Prostate gland (tissue), 2 donors: Measurements from ENCODE around the gene DNM1L. TPM values are rescaled to one million over a fixed set of nuclear protein-coding genes. Genes with fewer than 3 reads are reported as not detected.

Experiments
- DNase-seq: peaks from one replicate; pipeline ENCODE4 v3.0.0-alpha.2; 2019; ENCODE audit warnings: low spot score
- H3K27ac ChIP-seq, 2 donors: fragments of 200-600 bp; sonication (generic); 2 replicates each; pipeline ENCODE4 v1.5.1; 2017 to 2019
- H3K27me3 ChIP-seq: fragments of 200-600 bp; sonication (generic); replicated peaks from 2 replicates; pipeline ENCODE4 v1.5.1; 2019; ENCODE audit not compliant: insufficient read depth
- H3K36me3 ChIP-seq, 2 donors: fragments of 200-600 bp; sonication (generic); 1 replicate in 1 of 2; 2 replicates in 1 of 2; pipeline versions ENCODE4 v1.5.1 to v1.8.1; 2017 to 2019
- H3K4me1 ChIP-seq: fragments of 200-600 bp; sonication (generic); replicated peaks from 2 replicates; pipeline ENCODE4 v1.5.1; 2019
- H3K4me3 ChIP-seq, 2 donors: fragments of 200-600 bp; sonication (generic); 2 replicates each; pipeline ENCODE4 v1.5.1; 2017 to 2019
- H3K9me3 ChIP-seq: fragments of 200-600 bp; sonication (generic); 2 replicates; pipeline ENCODE4 v1.5.1; 2017
- CTCF ChIP-seq, 4 experiments: fragments of 200-600 bp in 2 of 4; fragments of 450-650 bp in 2 of 4; sonication (generic) in 2 of 4; IDR thresholded peaks; 1 replicate in 3 of 4; 2 replicates in 1 of 4; pipeline ENCODE4 v1.5.1; 2016 to 2019; ENCODE audit warnings: antibody characterized with exemption in 4 of 4, mild to moderate bottlenecking in 2 of 4, moderate library complexity in 2 of 4
- POLR2A ChIP-seq: fragments of 450-650 bp; IDR thresholded peaks from one replicate; pipeline ENCODE4 v1.6.1; 2016; ENCODE audit warnings: antibody characterized with exemption, mild to moderate bottlenecking
- POLR2AphosphoS5 ChIP-seq: sonication (generic); formaldehyde crosslinking; IDR thresholded peaks from one replicate; pipeline ENCODE4 v1.6.1; 2017; ENCODE audit warnings: antibody characterized with exemption
- WGBS: methylation state at CpG from one replicate; pipeline ENCODE4 v1.1.5; 2018; 5-methylcytosine and 5-hydroxymethylcytosine counted together
- intact Hi-C: fragments of 100-400 bp; cut with DNase I; formaldehyde crosslinking; loops from one replicate; pipeline ENCODE4 v1.14.2; 2022
- total RNA-seq, 2 donors: library from RNA; depleted of rRNA; stranded (reverse); fragments of >200 nt; gene quantifications; one replicate each; pipeline ENCODE4 v1.1.0, GENCODE V29; 2016

The DNM1L gene
- total RNA-seq, 2 donors from 2014 or later = 37.3 to 47.5 TPM

GRCh38 chr12:32702473-32702872, 23.4 kb downstream of the DNM1L start:
- no peak for TF ChIP-seq CTCF (IDR thresholded peaks at IDR 0.05)
- TF ChIP-seq POLR2AphosphoS5 = no peak
- no peak for TF ChIP-seq POLR2A
- no peak for DNase-seq
- H3K27me3 ChIP-seq = no peaks in the 10 kb centered on the region
- H3K4me3 ChIP-seq = no peak overlapping the region
- no peaks in the 10 kb centered on the region for H3K36me3 ChIP-seq
- no peaks in the 10 kb centered on the region for H3K9me3 ChIP-seq
- peaks cover 2% of the 10 kb centered on the region for H3K4me1 ChIP-seq
- intact Hi-C loops = no loop called here
- no peak overlapping the region for H3K27ac ChIP-seq

GRCh38 chr12:32702946-32703345, 23.8 kb downstream of the DNM1L start:
- no peaks in the 10 kb centered on the region for H3K36me3 ChIP-seq
- intact Hi-C loops = no loop called here
- TF ChIP-seq POLR2AphosphoS5 = no peak
- TF ChIP-seq CTCF (IDR thresholded peaks at IDR 0.05) = no peak
- no peak for TF ChIP-seq POLR2A
- WGBS = 89% methylated on average over 1 of the region's 1 CpG
- DNase-seq = no peak
- no peaks in the 10 kb centered on the region for H3K27me3 ChIP-seq
- no peak overlapping the region for H3K27ac ChIP-seq
- no peaks in the 10 kb centered on the region for H3K9me3 ChIP-seq
- H3K4me1 ChIP-seq = peaks cover 2% of the 10 kb centered on the region
- H3K4me3 ChIP-seq = no peak overlapping the region

GRCh38 chr12:32705783-32706182, 26.7 kb downstream of the DNM1L start:
- Histone ChIP-seq H3K27ac (no peak overlapping the region), H3K4me3 (no peak overlapping the region), H3K27me3 (no peaks in the 10 kb centered on the region), H3K4me1 (peaks cover 2% of the 10 kb centered on the region), H3K9me3 (no peaks in the 10 kb centered on the region), H3K36me3 (no peaks in the 10 kb centered on the region)
- intact Hi-C loops = no loop called here
- no peak for DNase-seq
- TF ChIP-seq CTCF (IDR thresholded peaks at IDR 0.05) (no peak), POLR2AphosphoS5 (no peak), POLR2A (no peak)

- Histone ChIP-seq H3K4me3 (no peak overlapping the region), H3K27me3 (no peaks in the 10 kb centered on the region), H3K4me1 (peaks cover 2% of the 10 kb centered on the region), H3K36me3 (no peaks in the 10 kb centered on the region), H3K27ac (no peak overlapping the region), H3K9me3 (no peaks in the 10 kb centered on the region)
- intact Hi-C loops = no loop called here
- DNase-seq = no peak
- WGBS = 89% methylated on average over 2 of the region's 2 CpGs
- TF ChIP-seq POLR2AphosphoS5 = no peak
These were observed 27.4 kb downstream of the DNM1L start for GRCh38 chr12:32706335-32707024.

GRCh38 chr12:32708926-32709325, 29.8 kb downstream of the DNM1L start:
- Histone ChIP-seq H3K4me3 (no peak overlapping the region), H3K9me3 (no peaks in the 10 kb centered on the region), H3K4me1 (peaks cover 2% of the 10 kb centered on the region), H3K27me3 (no peaks in the 10 kb centered on the region), H3K36me3 (no peaks in the 10 kb centered on the region), H3K27ac (no peak overlapping the region)
- WGBS = 94% methylated on average over 2 of the region's 2 CpGs
- DNase-seq = no peak
- intact Hi-C loops = no loop called here
- TF ChIP-seq POLR2AphosphoS5 (no peak), CTCF (IDR thresholded peaks at IDR 0.05) (no peak), POLR2A (no peak)
